Activated T-cell treated with anti-CD3 and anti-CD28 coated beads, Interleukin-2, amount 50 U/mL, for 1 hour (primary cell): Measurements from ENCODE around the gene TRAF3.
"Not testable (repeated sequence)": the region's sequence is repeated elsewhere in the genome, so short reads cannot be mapped to it uniquely, and the experiment has no call there.

ENCODE experiments used
- DNase-seq: peaks from one replicate; pipeline ENCODE4 v3.0.0-alpha.2; 2020

The TRAF3 gene

DNA sequence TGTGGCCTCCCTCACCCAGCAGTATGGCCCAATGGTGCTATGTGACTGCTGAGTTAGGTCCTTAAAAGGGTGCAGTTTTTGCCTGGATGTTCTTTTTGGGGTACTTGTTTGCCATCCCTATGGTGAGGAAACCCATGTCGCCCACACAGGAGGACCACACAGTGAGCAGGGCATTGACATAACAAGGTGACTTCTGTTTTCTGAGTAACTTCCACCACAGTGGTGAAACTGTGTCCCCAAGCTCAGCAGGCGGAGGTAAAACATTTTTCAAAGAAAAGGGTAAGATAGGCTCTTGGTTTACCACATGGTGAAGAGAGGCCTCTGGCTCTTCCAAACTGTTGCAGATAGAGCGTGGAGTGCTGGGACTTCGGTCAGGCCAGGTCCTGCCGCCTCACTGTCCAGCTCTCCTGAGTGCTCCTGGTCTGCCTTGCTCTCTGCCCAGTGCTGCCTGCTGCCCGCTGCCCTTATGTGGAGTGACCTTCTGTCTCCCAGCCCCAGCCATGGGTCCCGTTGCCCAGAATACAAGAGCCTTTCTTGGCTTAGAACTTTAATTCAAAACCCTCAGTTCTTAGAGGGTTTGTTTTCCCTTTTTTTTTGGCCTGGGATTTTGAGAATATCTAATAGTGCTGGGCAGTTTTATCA, 54.0 kb downstream of the TRAF3 start:
- no peak for DNase-seq

DNA sequence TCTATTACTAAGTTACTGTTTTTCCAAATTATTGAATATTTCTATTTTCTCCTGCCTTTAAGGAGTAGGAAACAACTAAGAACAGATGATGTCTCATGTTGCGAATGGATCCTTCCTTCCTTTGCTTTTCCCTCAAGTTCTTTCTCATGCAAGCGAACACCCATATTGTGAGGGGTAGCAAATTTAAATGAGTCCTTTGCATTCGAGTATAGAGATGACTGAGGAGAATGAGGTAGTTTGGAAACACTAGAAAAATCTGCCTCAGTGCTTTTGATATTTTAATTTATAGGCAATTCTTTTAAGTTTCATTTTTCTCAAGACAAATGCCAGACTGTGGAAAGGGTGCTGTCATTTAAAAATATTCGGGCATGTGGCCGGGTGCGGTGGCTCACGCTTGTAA, 56.1 kb downstream of the TRAF3 start:
- no peak for DNase-seq

DNA sequence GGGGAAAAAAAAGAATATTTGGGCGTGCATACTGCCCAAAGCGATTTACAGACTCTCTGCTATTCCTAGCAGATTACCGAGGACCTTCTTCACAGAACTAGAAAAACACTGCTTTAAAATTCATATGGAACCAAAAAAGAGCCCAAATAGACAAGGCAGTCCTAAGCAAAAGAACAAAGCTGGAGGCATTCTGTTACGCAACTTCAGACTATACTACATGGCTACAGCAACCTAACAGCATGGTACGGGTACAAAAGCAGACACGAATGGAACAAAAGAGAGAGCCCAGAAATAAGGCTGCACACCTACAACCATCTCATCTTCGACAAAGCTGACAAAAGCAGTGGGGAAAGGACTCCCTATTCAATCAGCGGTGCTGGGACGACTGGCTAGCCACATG, 56.7 kb downstream of the TRAF3 start:
- no peak for DNase-seq

DNA sequence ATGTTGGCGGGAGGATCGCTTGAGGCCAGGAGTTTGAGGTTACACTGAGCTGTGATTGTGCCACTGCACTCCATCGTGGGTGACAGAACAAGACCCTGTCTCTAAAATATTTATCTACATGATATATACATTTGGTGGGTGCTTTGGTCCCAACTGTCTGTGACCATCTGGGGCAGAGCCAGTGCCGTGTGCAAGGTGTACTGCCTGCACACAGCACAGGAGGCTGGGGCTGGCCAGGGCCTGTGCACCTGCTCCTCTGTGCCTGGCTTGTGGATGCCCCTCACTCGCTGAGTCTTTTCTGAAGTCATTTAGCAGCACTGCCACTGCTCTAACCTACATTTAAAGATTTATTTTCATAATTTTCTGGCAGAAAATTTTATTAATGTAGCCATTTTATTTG, 58.7 kb downstream of the TRAF3 start:
- no peak for DNase-seq

DNA sequence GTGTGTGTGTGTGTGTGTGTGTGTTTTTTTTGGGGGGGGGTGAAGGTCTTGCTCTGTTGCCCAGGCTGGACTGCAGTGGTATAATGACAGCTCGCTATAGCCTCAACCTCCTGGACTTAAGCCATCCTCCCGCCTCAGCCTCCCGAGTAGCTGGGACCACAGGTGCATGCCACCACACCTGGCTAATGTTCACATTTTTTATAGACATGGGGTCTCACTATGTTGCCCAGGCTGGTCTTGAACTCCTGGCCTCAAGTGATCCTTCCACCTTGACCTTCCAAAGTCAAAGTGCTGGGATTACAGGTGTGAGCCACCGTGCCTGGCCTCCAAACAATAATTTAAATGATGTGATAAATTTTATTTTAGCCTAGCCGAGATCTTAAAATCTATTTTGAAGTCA, 59.9 kb downstream of the TRAF3 start:
- DNase-seq, result not testable (repeated sequence)

DNA sequence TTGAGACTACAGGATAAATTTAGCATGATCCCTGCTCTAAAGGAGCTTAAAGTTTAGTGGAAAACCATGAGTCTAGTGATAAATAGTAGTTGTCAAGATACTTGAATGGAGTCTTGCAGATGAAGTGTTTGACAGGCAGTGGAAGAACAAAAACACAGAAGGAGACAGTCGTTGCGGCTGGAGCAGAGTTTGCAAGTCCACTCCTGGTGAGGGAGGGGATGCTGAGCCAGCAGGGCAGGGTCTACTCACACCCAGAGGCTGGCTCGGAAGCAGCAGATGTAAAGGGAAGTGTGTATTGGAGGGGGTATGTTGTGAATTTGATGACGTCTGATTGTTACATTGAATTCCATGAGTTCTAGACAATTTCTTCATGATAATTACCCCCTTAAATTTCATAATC, 61.3 kb downstream of the TRAF3 start:
- DNase-seq, result no peak

DNA sequence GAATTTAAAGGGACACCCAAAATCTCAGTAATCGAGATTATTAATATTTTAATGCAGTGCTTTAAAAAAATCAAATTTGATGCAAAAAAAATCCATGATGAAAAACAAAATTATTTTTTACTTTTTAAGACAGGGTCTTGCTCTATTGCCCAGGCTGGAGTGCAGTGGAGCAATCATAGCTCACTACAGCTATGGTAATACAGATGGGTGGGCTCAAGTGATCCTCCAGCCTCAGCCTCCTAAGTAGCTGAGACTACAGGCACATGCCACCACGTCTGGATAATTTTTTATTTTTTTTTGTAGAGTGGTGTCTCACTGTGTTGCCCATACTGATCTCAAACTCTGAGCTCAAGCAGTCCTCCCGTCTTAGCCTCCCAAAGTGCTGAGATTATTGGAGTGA, 62.9 kb downstream of the TRAF3 start:
- no peak for DNase-seq

DNA sequence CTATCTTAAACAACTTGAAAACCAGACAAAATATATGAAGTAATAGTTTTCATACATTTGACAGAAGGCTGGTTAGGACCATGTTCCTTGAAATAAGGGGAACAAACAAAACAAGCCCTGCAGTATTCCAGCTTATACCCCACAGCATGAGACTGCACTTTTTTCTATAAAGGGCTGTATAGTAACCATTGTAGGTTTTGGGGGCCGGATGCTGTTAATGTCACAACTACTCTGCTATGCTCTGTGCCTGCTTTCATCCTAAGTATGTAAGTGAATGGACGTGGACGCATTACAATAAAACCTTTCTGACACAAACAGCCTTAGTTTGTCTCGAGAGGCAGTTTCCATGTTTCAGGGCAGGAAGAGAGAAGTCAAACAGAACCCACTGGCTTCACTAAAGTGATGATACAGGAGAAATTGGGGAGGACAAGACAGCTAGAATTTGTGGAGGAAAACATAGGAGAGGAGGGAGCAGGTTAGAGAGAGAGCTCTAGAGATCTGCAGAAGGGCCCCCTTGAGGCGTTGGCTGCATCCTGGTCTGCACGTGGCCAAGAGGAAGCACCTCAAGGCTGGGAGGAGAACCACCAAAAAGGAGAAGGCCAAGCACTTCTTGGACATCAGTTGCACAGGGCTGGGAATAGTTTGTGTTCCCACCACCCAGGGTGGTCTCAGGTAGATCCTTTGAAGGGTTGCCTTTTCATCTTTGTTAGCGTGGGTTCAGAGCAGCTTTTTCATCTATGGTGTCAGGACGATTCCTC, 63.7 kb downstream of the TRAF3 start:
- no peak for DNase-seq

DNA sequence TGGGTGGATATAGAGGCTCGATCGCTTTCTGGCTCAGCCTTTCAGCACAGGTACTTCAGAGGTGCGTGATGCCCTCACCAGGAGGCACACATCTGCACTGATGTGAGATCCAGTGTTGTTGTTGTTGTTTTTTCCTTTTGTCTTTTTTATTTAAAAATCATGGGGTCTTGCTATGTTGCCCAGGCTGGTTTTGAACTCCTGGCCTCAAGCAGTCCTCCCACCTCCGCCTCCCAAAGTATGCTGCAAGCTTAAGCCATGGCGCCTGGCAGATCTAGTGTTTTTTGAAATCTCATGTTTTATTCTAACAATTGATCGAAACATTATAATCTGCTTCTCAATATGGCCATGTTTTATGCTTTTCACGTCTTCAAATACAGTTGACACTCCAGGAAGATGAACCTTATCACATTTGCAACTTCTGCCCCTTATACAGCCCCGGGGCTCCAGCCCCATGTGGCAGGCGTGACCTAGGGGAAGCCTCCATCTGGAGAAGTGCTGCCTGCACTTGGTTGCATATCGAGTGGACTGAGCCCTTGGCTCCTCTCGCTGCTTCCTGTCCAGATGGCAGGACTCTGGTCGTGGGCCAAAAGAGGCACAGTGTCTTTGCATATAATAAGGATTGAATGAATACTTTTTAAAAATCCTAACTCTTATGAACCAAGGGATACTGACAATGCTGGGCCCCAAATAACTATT, 71.7 kb downstream of the TRAF3 start:
- no peak for DNase-seq

DNA sequence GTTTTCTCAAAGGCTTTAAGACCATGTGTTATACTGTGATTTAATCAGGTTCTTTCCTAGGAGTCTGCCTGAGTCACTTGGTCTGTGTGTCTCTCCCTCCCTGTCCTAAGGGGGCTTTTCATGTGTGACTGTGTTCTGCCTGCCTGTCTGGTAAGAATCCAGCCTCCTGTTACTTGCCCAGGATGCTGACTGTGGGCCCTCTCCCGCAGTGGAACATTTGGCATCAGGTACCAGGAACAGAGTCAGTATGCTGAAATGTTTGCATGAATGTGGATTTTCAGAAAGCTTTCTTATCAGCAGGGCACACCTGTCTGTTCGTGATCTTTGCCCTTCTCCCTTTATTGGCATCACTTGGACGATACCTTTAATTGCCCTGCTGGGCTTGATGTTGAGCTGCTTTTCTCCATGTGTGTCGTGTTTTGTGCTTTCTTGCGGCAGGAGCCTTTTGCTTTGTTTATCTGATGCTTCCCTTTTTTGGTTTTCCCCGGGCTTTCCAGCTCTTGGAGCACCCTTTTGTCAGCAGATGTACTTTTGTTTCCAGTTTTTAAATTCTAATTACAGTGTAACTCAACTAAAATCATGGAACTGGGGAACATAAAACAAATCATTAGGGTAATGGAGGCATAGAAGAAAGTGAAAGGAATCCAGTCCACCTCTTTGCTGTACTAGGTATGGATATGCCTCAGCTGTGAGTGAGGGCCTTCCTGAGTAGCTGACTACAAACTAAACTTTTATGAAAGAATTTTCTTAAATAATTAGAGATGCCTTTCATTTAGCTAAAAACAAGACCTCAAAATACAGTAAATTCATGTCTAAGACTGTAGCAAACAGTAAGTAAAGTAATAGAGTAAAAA, 72.5 kb downstream of the TRAF3 start:
- DNase-seq, result no peak

DNA sequence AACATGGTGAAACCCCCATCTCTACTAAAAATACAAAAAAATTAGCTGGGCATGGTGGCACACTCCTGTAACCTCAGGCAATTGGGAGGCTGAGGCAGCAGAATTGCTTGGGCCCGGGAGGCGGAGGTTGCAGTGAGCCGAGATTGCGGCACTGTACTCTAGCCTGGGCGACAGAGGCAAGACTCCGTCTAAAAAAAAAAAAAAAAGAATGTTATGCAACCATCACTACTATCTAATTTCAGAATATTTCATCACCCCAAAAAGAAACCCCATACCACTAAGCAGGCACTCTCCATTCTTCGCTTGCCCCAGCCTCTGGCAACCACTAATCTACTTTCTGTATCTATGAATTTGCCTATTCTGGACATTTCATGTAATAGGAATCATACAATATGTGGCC, 76.4 kb downstream of the TRAF3 start:
- no peak for DNase-seq

DNA sequence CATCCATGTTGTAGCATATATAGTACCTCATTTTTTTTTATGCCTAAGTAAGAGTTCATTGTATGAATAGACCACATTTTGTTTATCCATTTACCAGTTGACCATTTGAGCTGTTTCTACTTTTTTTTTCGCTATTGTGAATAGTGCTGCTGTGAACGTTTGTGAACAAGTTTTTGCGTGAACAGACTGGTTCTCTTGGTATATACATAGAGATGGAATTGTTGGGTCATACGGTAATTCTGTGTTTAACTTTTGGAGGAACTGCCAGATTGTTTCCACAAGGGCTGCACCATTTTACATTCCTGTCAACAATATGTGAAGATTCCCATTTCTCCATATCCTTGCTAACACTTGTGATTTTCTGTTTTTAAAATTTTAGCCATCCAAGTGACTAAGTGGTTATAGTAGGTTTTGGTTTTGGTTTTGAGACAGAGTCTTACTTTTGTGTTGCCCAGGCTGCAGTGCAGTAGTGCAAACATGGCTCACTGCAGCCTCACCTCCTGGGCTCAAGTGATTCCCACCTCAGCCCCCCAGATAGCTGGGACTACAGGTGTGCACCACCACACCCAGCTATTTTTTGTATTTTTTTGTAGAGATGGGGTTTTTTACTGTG, 76.9 kb downstream of the TRAF3 start:
- no peak for DNase-seq

DNA sequence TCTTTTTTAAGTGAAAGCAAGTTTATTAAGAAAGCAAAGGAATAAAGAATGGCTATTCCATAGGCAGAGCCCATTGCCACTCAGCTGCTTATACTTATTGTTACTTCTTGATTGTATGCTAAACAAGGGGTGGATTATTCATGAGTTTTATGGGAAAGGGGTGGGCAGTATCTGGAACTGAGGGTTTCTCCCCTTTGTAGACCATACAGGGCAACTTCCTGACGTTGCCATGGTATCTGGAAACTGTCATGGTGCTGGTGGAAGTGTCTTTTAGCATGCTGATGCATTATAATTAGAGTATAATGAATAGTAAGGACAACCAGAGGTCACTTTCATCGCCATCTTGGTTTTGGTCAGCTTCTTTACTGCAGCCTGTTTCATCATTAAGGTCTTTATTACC, 78.9 kb downstream of the TRAF3 start:
- no peak for DNase-seq

DNA sequence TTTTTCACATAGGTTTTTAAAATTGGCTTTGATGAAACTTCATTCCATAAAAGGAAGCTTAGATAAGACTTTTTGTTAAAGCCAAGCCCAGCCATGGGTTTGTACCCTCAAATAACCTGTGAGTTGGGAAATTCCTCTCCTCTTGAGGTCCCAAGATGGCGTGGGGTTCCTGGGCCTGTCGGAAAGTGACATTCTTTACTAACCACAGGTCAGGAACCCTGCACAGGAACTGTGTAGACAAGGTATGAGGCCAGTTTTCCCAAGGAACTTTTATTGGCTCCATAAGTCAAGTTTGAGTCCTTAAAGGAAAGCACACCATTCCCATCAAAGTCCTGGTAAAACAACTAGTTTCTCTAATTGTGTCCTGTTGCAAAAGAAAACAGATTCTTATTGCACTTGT, 80.2 kb downstream of the TRAF3 start:
- no peak for DNase-seq

DNA sequence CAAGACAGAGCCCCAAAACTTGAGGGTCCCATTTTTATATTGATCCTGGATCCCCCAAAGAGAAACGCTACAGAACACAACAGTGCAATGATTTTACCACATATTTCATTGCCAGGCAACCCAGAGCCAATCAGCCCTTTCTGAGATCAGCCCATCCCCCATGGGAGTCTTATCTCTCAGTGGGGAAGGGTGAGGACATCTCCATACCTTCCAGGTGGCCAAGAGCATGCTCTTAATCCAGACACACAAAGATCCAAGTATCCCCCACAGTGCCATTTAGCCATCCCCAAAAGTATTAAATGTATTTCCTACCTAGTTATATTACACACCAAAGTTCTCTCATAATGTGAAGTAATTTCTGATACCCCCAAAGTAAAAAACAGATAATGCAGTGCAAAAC, 82.7 kb downstream of the TRAF3 start:
- DNase-seq, result no peak

DNA sequence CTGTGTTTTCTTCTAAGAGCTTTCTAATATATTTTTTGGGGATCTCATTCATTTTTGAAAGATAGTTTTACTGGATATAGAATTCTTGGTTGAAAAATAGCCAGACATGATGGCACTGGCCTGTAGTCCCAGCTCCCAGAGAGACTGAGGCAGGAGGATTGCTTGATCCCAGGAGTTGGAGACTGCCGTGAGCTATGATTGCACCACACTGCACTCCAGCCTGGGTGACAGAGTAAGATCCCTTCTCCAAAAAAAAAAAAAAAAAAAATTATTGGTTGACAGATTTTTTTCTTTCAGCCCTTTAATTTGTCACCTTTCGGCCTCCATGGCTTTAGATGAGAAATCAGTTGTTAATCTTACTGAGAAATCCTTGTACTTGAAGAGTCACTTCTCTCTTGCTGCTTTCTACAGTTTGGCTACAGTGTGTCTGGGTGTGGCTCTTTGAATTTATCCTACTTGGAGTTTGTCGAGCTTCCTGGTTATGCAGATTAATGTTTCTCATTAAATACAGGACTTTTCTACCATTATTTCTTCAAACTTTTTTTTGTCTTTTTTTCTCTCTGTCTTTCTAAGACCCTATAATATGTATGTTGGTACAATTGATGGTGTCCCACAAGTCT, 85.0 kb downstream of the TRAF3 start:
- DNase-seq, result no peak

DNA sequence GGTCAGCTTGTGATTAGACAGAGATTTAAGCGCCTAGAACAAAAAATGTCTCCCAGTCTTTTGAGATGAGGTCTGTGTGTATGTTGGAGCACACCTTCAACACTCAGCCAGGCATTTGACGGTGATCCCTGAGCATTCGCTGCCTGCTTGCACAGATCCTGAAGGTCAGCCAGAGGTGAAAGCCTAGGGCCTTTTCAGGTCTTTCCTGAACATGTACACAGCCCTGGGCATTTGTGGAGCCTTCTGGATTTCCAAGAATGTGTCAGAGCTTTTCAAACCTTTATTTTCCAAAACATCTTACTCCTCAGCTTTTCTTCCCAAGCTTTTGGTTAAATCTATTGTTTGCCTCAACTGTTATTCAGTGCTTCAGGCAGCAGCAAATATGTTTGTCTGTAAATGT, 86.1 kb downstream of the TRAF3 start:
- DNase-seq, result no peak

DNA sequence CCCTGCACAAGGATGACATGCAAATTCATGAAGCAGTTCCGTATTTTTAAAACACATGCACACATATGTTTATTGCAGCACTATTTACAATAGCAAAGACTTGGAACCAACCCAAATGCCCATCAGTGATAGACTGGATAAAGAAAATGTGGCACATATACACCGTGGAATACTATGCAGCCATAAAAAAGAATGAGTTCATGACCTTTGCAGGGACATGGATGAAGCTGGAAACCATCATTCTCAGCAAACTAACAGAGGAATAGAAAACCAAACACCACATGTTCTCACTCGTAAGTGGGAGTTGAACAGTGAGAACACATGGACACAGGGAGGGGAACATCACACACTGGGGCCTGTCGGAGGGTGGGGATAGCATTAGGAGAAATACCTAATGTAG, 88.7 kb downstream of the TRAF3 start:
- DNase-seq, result not testable (repeated sequence)

DNA sequence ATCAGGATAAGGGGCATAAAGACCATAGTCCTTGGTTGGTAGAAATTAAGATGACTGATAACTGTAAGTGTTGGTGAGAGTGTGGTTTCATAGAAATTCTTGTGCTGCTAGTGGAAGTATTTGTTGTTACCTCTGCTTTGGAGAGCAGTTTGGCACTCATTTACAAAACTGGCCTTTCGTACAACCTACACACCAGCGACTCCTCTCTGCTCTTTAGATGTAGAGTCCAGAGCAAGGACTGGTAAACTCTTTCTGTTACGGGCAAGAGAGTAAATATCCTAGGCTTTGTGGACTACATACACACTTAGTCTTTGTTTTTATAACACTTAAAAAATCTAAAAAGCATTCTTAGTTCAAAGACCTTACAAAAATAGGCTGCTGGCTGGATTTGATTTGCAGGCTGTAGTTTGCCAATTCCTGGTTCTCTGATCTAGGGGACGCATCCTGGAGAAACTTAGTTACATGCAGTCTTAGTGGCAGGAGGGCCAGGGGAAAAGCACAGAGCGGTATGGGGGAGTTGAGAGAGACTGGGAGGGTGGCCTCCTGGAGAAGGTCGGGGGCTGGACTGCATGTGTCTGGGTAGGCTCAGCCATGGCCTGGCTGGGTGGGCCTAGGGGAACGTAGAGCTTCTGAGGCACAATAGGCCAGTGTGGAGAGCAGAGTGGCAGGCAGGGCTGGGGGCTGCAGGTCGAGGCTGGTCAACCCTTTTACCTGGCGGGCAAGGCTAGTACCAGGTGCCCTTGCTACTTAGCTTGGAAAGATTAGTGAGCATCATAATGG, 89.9 kb downstream of the TRAF3 start:
- no peak for DNase-seq

DNA sequence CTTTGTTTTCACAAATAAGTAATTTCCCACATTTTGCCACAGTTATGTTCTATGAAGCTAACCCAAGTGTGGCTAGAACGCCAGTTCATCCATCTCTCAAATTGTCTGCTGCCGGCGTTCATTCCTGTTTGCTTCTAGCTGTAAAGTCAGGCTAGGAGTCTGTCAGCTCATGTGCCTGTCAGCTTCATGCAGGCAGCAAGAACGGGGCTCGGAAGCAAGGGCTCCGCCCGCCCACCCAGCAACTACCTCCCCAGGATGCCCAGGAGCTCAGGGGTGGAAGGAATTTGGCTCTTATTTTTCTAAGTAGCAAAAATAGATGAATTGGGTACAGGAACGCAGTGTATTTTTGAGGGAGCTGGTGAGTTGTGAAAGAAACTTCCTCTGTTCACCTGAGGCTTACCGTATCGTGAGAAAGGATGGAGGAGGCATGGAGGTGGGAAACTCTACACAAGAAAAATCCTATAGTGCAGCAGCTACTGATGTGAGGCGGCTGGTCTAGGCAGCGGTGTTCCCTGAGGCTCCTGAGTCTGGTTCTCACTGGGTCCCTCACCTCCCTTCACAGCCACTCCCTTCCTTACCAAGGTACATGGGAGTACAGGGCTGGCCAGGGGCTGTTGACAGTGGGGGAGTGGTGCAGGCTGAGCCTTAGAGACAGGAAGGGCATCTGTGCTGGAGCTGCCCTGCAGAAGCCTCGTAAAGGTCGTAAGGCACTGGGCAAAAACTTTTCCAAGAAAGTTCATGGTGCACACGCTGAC, 90.8 kb downstream of the TRAF3 start:
- no peak for DNase-seq
